Measurements from ENCODE around the gene KIAA0232. TPM values are rescaled to one million over a fixed set of nuclear protein-coding genes. Genes with fewer than 3 reads are reported as not detected.

KIAA0232 gene
- total RNA-seq, 4 donors from 2014 or later, result 19.2 to 52.1 (median 24.6) TPM

GRCh38 chr4:6918338-6918737, 135.8 kb downstream of the KIAA0232 start:
- no peak for DNase-seq (ENCODE audit: low spot score in 2 of 2)
- no peak overlapping the region for H3K4me3 ChIP-seq (ENCODE audit: low read depth, poor library complexity, severe bottlenecking)
- intact Hi-C loops (cut with DNase I; ENCODE audit: low total_unique reads), result no loop called here
- 56 to 61% methylated on average over 7 of the region's 7 CpGs for WGBS, 2 donors
- TF ChIP-seq, protein P1, sequence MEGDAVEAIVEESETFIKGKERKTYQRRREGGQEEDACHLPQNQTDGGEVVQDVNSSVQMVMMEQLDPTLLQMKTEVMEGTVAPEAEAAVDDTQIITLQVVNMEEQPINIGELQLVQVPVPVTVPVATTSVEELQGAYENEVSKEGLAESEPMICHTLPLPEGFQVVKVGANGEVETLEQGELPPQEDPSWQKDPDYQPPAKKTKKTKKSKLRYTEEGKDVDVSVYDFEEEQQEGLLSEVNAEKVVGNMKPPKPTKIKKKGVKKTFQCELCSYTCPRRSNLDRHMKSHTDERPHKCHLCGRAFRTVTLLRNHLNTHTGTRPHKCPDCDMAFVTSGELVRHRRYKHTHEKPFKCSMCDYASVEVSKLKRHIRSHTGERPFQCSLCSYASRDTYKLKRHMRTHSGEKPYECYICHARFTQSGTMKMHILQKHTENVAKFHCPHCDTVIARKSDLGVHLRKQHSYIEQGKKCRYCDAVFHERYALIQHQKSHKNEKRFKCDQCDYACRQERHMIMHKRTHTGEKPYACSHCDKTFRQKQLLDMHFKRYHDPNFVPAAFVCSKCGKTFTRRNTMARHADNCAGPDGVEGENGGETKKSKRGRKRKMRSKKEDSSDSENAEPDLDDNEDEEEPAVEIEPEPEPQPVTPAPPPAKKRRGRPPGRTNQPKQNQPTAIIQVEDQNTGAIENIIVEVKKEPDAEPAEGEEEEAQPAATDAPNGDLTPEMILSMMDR (IDR thresholded peaks at IDR 0.05), result no peak
- TF ChIP-seq POLR2A (IDR thresholded peaks at IDR 0.05), result no peak

DNA sequence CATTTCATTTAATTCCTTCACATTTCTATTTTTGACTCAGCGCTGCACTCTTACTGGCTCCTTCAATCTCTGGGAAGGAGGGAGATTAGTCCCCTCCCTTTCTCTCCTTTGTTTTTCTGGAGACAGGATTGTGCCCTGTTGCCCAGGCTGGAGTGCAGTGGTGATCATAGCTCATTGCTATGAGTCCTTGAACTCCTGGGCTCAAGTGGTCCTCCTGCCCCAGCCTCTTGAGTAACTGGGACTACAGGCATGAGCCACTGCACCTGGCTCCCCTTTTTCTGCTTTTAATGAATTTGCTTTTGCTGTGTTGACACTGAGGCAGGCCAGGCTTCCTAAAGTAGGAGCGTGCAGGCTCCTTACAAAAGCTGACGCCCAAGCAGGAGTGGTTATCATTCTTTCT, 137.6 kb downstream of the KIAA0232 start:
- intact Hi-C loops (cut with DNase I; ENCODE audit: low total_unique reads), result no loop called here
- TF ChIP-seq, protein P1 (IDR thresholded peaks at IDR 0.05), result no peak
- TF ChIP-seq POLR2A (IDR thresholded peaks at IDR 0.05), result no peak
- no peak overlapping the region for H3K4me3 ChIP-seq (ENCODE audit: low read depth, poor library complexity, severe bottlenecking)
- 59% methylated on average over 3 of the region's 3 CpGs for WGBS, 2 donors
- DNase-seq (ENCODE audit: low spot score in 2 of 2), result no peak

GRCh38 chr4:6923507-6923906, 141.0 kb downstream of the KIAA0232 start:
- no peak overlapping the region for H3K4me3 ChIP-seq (ENCODE audit: low read depth, poor library complexity, severe bottlenecking)
- WGBS, 2 donors, result 99% methylated on average over 32 of the region's 32 CpGs
- intact Hi-C loops (cut with DNase I; ENCODE audit: low total_unique reads), result no loop called here
- TF ChIP-seq, protein P1 (IDR thresholded peaks at IDR 0.05), result no peak
- TF ChIP-seq POLR2A (IDR thresholded peaks at IDR 0.05), result no peak
- DNase-seq (ENCODE audit: low spot score in 2 of 2), result no peak

DNA sequence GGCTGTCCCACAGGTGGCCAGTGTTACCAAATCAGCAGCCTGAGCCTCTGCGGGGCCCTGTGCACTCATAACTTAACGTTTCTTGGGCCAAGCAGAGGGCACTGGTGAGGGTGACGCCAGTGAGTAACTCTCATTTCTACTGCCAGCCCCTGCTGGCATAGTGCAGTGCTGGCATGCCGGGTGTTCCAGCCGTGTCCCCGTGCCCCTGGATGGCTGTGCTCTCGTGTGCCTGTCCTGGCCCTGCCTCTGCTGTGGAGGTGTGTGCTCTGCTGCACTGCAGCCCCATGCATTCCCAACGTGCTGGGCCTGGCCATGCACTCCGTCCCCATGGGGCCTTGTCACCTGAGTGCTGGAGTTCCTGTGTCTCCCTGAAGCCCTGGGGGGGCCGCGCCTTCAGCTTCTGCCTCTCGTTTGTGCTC, 141.8 kb downstream of the KIAA0232 start:
- 89 to 93% methylated on average over 9 to 12 of the region's 12 CpGs for WGBS, 2 donors
- TF ChIP-seq, protein P1 (IDR thresholded peaks at IDR 0.05), result no peak
- no peak for TF ChIP-seq POLR2A (IDR thresholded peaks at IDR 0.05)
- no peak for DNase-seq (ENCODE audit: low spot score in 2 of 2)
- intact Hi-C loops (cut with DNase I; ENCODE audit: low total_unique reads), result no loop called here
- no peak overlapping the region for H3K4me3 ChIP-seq (ENCODE audit: low read depth, poor library complexity, severe bottlenecking)

DNA sequence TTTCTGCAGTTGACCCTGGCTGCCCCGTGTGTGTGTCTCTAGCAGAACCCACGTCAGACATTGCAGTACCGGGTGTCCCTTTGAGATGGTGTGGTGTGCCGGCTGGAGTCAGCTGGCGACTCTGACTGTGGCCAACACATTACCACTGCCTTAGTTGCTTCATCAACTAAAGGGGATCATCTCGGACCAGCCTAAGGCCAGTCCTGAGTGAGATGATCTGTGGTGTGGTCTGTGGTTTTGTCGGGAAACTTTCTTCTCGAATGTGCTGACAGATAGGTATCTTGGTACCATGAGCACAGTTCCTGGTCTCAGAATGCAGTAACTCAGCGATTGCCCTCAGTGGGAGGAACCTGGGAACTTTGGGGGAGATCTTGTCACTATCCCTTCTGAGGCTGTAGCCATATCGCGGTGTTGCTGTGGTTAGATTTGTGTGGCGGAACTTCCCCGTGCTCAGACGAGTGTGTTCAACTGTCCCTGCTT, 142.9 kb downstream of the KIAA0232 start:
- peak in 1 of 2 donors; percentile 60 for DNase-seq (ENCODE audit: low spot score in 2 of 2)
- intact Hi-C loops (cut with DNase I; ENCODE audit: low total_unique reads), result no loop called here
- H3K4me3 ChIP-seq (ENCODE audit: low read depth, poor library complexity, severe bottlenecking), result no peak overlapping the region
- 85 to 86% methylated on average over 14 of the region's 14 CpGs for WGBS, 2 donors
- no peak for TF ChIP-seq POLR2A (IDR thresholded peaks at IDR 0.05)

- TF ChIP-seq POLR2A (IDR thresholded peaks at IDR 0.05), result no peak
- TF ChIP-seq, protein P1 (IDR thresholded peaks at IDR 0.05), result no peak
- WGBS, 2 donors, result 82 to 83% methylated on average over 19 of the region's 19 CpGs
- intact Hi-C loops (cut with DNase I; ENCODE audit: low total_unique reads), result no loop called here
- no peak for DNase-seq (ENCODE audit: low spot score in 2 of 2)
- no peak overlapping the region for H3K4me3 ChIP-seq (ENCODE audit: low read depth, poor library complexity, severe bottlenecking)
Measured at GRCh38 chr4:6926081-6926480, 143.6 kb downstream of the KIAA0232 start.
